K562 (cell line): ENCODE measurements around the gene GPR108. TPM values are rescaled to one million over a fixed set of nuclear protein-coding genes. Genes with fewer than 3 reads are reported as not detected.

Experiments
- ATAC-seq: fragments of 200-7000 bp; cut with Tn5 transposase; 3 replicates; pipeline ENCODE4 v1.9.1; 2020; ENCODE audit warnings: moderate library complexity
- BruUV-seq: library from RNA; stranded (reverse); fragments of 400-500 nt; replicated peaks from 2 replicates; lab custom pipeline; 2021; lab: Mats Ljungman, UMichigan
- CTCF ChIA-PET: fragments of 300-600 bp; formaldehyde crosslinking; extraction: SDS; loops from one replicate; lab custom pipeline; 2021; ENCODE audit warnings: low intra/inter-chr PET ratio; lab: Yijun Ruan, JAX
- POLR2A ChIA-PET: fragments of 300-600, 350-650 bp; sonication (Branson Sonifier 250); formaldehyde crosslinking; extraction: SDS; loops from one replicate; lab custom pipeline; 2021; ENCODE audit warnings: antibody characterized with exemption, inconsistent platforms; lab: Yijun Ruan, JAX
- DNase-seq, 4 experiments: peaks; one replicate each; pipeline versions ENCODE4 v3.0.0 to v3.0.0-alpha.2; 2011 to 2018; ENCODE audit warnings: low spot score in 3 of 4, mixed read lengths in 3 of 4; ENCODE audit errors: extremely low read depth in 1 of 4
- FAIRE-seq: peaks from 2 replicates; lab custom pipeline; 2011; peaks lifted over from hg19 to GRCh38; lab: Jason Lieb, UNC
- H2AFZ ChIP-seq: 2 replicates; pipeline ENCODE4 v1.6.0; 2011; ENCODE audit warnings: low read depth, low read length, control low read depth, inconsistent platforms
- H3K27ac ChIP-seq: fragments of 200-600 bp; 3 replicates; pipeline ENCODE4 v1.8.0; 2011; ENCODE audit warnings: low read depth, mild to moderate bottlenecking, control low read depth, inconsistent platforms, low read length, moderate library complexity, mixed read lengths; ENCODE audit errors: extremely low read depth
- H3K27me3 ChIP-seq, 2 experiments: fragments of 300-600 bp in 1 of 2; 2 replicates in 1 of 2; 3 replicates in 1 of 2; pipeline versions ENCODE4 v1.6.0 to v1.8.0; 2011; ENCODE audit warnings: inconsistent platforms in 2 of 2, low read length in 2 of 2, mild to moderate bottlenecking in 1 of 2, mixed read lengths in 1 of 2, moderate library complexity in 1 of 2; ENCODE audit not compliant: control insufficient read depth in 2 of 2, insufficient read depth in 2 of 2
- H3K36me3 ChIP-seq: fragments of 300-600 bp; 3 replicates; pipeline ENCODE4 v1.8.0; 2011; ENCODE audit warnings: mild to moderate bottlenecking, low read length, inconsistent platforms; ENCODE audit not compliant: control insufficient read depth, insufficient read depth
- H3K4me1 ChIP-seq, 2 experiments: fragments of 200-600 bp in 1 of 2; replicated peaks in 1 of 2; 2 replicates in 1 of 2; 3 replicates in 1 of 2; pipeline versions ENCODE4 v1.5.1 to v1.8.0; 2011; ENCODE audit warnings: inconsistent platforms in 2 of 2, low read length in 2 of 2, mild to moderate bottlenecking in 1 of 2, mixed read lengths in 1 of 2, moderate library complexity in 1 of 2; ENCODE audit not compliant: control insufficient read depth in 2 of 2, insufficient read depth in 2 of 2
- H3K4me2 ChIP-seq: 2 replicates; pipeline ENCODE4 v1.6.1; 2011; ENCODE audit warnings: low read length, control low read depth, inconsistent platforms, mixed read lengths; ENCODE audit not compliant: insufficient read depth
- H3K4me3 ChIP-seq: fragments of 200-600 bp; sonication (generic), shearing (Covaris generic); 2 replicates; pipeline ENCODE4 v1.5.1; 2016; ENCODE audit warnings: control low read depth, inconsistent platforms
- H3K79me2 ChIP-seq: fragments of 200-600 bp; 3 replicates; pipeline ENCODE4 v1.8.0; 2011; ENCODE audit warnings: low read length, inconsistent platforms; ENCODE audit not compliant: control insufficient read depth, insufficient read depth
- H3K9ac ChIP-seq, 2 experiments: 2 replicates each; pipeline versions ENCODE4 v1.6.0 to v1.6.1; 2011; ENCODE audit warnings: low read depth in 2 of 2, low read length in 2 of 2, control low read depth in 1 of 2, inconsistent platforms in 1 of 2, mild to moderate bottlenecking in 1 of 2, mixed read lengths in 1 of 2; ENCODE audit not compliant: insufficient read depth in 1 of 2
- H3K9me1 ChIP-seq: one replicate; pipeline ENCODE4 v1.6.0; 2011; ENCODE audit warnings: inconsistent platforms, mild to moderate bottlenecking, low read length, moderate library complexity; ENCODE audit not compliant: control insufficient read depth, insufficient read depth
- H3K9me3 ChIP-seq: replicated peaks from 2 replicates; pipeline ENCODE4 v1.5.1; 2011; ENCODE audit warnings: low read depth, low read length, inconsistent platforms; ENCODE audit not compliant: control insufficient read depth, insufficient read depth
- H4K20me1 ChIP-seq: replicated peaks from 2 replicates; pipeline ENCODE4 v1.6.1; 2011; ENCODE audit warnings: low read length, inconsistent platforms, mixed read lengths; ENCODE audit not compliant: control insufficient read depth, insufficient read depth
- RBM25 ChIP-seq: fragments of 200-400 bp; formaldehyde crosslinking; IDR thresholded peaks from 2 replicates; pipeline ENCODE4 v1.6.1; 2018; ENCODE audit warnings: low read length, low read depth, moderate library complexity; ENCODE audit not compliant: severe bottlenecking
- SMARCA5 ChIP-seq: fragments of 450-650 bp; IDR thresholded peaks from 2 replicates; pipeline ENCODE4 v1.6.1; 2016
- TCF3 ChIP-seq: sonication (generic); formaldehyde crosslinking; IDR thresholded peaks from 2 replicates; pipeline ENCODE4 v1.4.0; 2020; ENCODE audit warnings: mild to moderate bottlenecking, missing genetic modification reagents
- TEAD4 ChIP-seq, 2 experiments: sonication (generic) in 1 of 2; formaldehyde crosslinking in 1 of 2; IDR thresholded peaks; 2 replicates each; pipeline versions ENCODE4 v1.6.1 to v1.8.0; 2012 to 2022; ENCODE audit warnings: borderline replicate concordance in 1 of 2, inconsistent platforms in 1 of 2, low read length in 1 of 2, mild to moderate bottlenecking in 1 of 2, missing genetic modification reagents in 1 of 2
- ZNF778 ChIP-seq: fragments of 450-650 bp; formaldehyde crosslinking; IDR thresholded peaks from 2 replicates; pipeline ENCODE4 v1.4.0; 2020; ENCODE audit warnings: mild to moderate bottlenecking, moderate library complexity
- WGBS: fragments of 100-300 bp; shearing (Covaris generic); methylation state at CpG from one replicate; pipeline ENCODE4 v1.1.6; 2016; ENCODE audit warnings: low coverage, mixed read lengths; ENCODE audit not compliant: insufficient coverage; ENCODE audit errors: missing lambda C conversion rate; 5-methylcytosine and 5-hydroxymethylcytosine counted together
- in situ Hi-C: fragments of 300-500 bp; cut with MboI; formaldehyde crosslinking; loops from 4 replicates; pipeline ENCODE4 v1.15.0; 2018; ENCODE audit warnings: inconsistent platforms, mixed read lengths
- intact Hi-C: fragments of 100-400 bp; cut with micrococcal nuclease; formaldehyde crosslinking; loops from 2 replicates; pipeline ENCODE4 v1.14.2; 2022
- polyA plus RNA-seq, 8 experiments: library from polyadenylated mRNA; depleted of rRNA in 4 of 8; stranded (reverse) in 5 of 8; unstranded in 3 of 8; fragments of >200 nt; fragmentation: Nextera tagmentation in 2 of 8; fragmentation: Illumina TruSeq in 1 of 8; extraction: Ambion mirVana in 2 of 8; extraction: Trizol in 1 of 8; gene quantifications; 2 replicates each; pipeline versions ENCODE4 v1.2.1 to v1.2.3, GENCODE V29; 2011 to 2014; ENCODE audit warnings: inconsistent platforms in 1 of 8, missing spikeins in 1 of 8
- total RNA-seq, 7 experiments: library from RNA; depleted of rRNA in 6 of 7; stranded (reverse); fragments of >200 nt in 6 of 7; fragmentation: Illumina TruSeq in 2 of 7; extraction: Trizol in 2 of 7; gene quantifications; 2 replicates each; pipeline versions ENCODE4 v1.2.1 to v1.2.3, GENCODE V29; 2011 to 2021; ENCODE audit warnings: low replicate concordance in 1 of 7

Gene GPR108
- total and polyA plus RNA-seq, 9 of the 15 experiments (the other 6 are each of a cell fraction or from before 2014, with no cell fraction given): 2.4 to 33.2 (median 24.4) TPM

DNA sequence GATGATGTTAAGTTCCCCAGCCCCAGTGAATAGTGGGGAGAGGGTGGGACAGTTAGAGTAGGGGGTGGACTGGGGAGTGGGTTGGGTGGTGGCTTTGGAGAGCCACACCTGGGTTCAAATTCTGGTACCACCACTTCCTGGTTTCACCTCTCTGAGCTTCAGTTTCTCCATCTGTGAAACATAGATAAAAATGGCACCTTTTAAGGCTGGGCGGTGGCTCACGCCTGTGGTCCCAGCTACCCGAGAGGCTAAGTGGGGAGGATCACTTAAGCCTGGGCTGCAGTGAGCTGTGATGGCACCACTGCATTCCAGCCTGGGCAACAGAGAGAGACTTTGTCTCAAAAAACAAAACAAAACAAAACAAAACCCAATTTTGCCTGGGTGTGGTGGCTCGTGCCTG, 41.0 kb upstream of the GPR108 start (continued):
- no peak for TF ChIP-seq SMARCA5
- TF ChIP-seq TEAD4 (IDR thresholded peaks at IDR 0.05; ENCODE audit: low read length): peak; percentile 19; the same call in 1 of the 2 replicates
- TF ChIP-seq TEAD4 (CRISPR knock-in tag; IDR thresholded peaks at IDR 0.05; ENCODE audit: borderline replicate concordance): no peak
- peak; percentile 22; the same call in 1 of the 2 replicates for TF ChIP-seq TCF3 (CRISPR knock-in tag)

DNA sequence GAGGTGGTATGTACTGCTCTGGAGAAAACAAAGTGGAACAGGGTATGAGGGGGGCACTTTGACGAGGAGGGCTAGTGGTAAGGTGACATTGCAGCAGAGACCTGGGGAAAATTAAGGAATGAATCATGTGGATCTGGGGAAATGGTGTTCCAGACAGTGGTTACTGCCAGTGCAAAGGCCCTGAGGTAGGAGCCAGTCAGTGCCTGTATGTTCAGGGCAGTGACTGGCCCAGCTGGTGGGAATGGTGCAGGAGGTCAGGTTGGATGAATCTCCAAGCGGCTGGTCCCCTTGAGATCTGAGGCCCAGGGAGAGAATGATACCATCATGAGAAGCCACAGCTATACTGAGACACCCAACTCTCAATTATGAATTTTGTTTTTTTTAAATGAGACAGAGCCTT, 40.1 kb upstream of the GPR108 start:
- no peaks in the 10 kb centered on the region for H3K9me1 ChIP-seq
- intact Hi-C loops (no loop called here), in situ Hi-C loops (no loop called here)
- H3K4me2 ChIP-seq: no peak overlapping the region
- H4K20me1 ChIP-seq: 0 out of 2 replicates have a peak, but pooled peaks cover 3% of the 10 kb centered on the region
- peaks cover 14% of the 10 kb centered on the region; the same call in 2 of the 3 replicates for H3K79me2 ChIP-seq
- 30% methylated on average over 2 of the region's 2 CpGs for WGBS
- DNase-seq: no peak
- no peak overlapping the region for H3K4me3 ChIP-seq
- peaks cover 6 to 26% of the 10 kb centered on the region in 2 experiments; a peak in 4 of 5 replicates for H3K4me1 ChIP-seq
- no peaks in the 10 kb centered on the region for H3K27me3 ChIP-seq
- no peak for FAIRE-seq
- ChIA-PET CTCF (no interaction called here), POLR2A (interaction anchor here (0.6 kb wide), 1 partner anchor 12 kb away, joined by 3 read pairs; no protein-coding TSS in a partner anchor)
- no TSS peak for BruUV-seq
- no peaks in the 10 kb centered on the region for H3K9me3 ChIP-seq
- no peak overlapping the region for H2AFZ ChIP-seq
- no peak overlapping the region for H3K27ac ChIP-seq
- no peak overlapping the region for H3K9ac ChIP-seq
- no peaks in the 10 kb centered on the region for H3K36me3 ChIP-seq
- ATAC-seq: no peak
- TF ChIP-seq ZNF778 (CRISPR knock-in tag): no peak
- peak; percentile 76 for TF ChIP-seq RBM25
